ENCODE data around the gene CDCA4.
A peak's percentile ranks its signal among the peaks of the same experiment; 100 is the strongest.

CDCA4 gene

GRCh38 chr14:104968153-104968527 lies 52.7 kb downstream of the CDCA4 start:
- DNase-seq (ENCODE audit: insufficient read length, low spot score) (peak; percentile 71), FAIRE-seq (peak; percentile 92)

- DNase-seq (ENCODE audit: insufficient read length, low spot score) = no peak
Observed at GRCh38 chr14:104967386-104968152, 53.3 kb downstream of the CDCA4 start.

GRCh38 chr14:104966981-104967385 lies 53.9 kb downstream of the CDCA4 start:
- no peak for DNase-seq (ENCODE audit: insufficient read length, low spot score)
- FAIRE-seq = no peak

More at GRCh38 chr14:104967386-104968152, 53.3 kb downstream of the CDCA4 start:
- FAIRE-seq = no peak

GRCh38 chr14:104966261-104966865 lies 54.5 kb downstream of the CDCA4 start:
- FAIRE-seq = no peak

GRCh38 chr14:104965561-104966231 lies 55.2 kb downstream of the CDCA4 start:
- DNase-seq (ENCODE audit: insufficient read length, low spot score) = no peak
- FAIRE-seq = no peak

More at GRCh38 chr14:104966261-104966865, 54.5 kb downstream of the CDCA4 start:
- no peak for DNase-seq (ENCODE audit: insufficient read length, low spot score)

- FAIRE-seq (no peak), DNase-seq (ENCODE audit: insufficient read length, low spot score) (no peak)
Observed at GRCh38 chr14:104964546-104964945, 56.3 kb downstream of the CDCA4 start.
